ENCODE measurements around the gene GABRG3.

Gene GABRG3

DNA sequence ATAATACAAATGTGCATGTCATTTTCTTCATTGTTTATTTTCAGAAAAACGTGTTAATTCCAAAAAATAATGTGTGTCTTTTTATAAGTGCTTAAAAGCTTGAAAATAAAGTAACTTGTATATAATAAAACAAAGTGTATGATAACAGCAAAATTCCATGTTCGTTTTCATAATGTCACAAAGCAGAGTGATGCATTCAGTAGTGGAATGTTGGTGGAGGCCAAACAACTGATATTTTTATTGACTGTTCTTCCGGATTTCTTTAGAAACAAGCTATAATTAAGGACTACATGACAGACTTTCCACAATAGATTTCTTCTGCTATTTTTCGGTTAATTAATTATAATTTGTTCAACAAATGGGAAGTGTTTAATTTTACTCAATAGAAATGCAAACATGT, 412.7 kb downstream of the GABRG3 start:
- Mint-ChIP-seq H3K36me3 (ENCODE audit: low read depth) (no peaks in the 10 kb centered on the region), H3K9me3 (peaks cover 19% of the 10 kb centered on the region), H3K27ac (no peak overlapping the region), H3K4me1 (ENCODE audit: low read depth) (no peaks in the 10 kb centered on the region), H3K27me3 (ENCODE audit: low read depth) (no peaks in the 10 kb centered on the region), H3K4me3 (no peak overlapping the region)

GRCh38 chr15:27392163-27392562, 421.2 kb downstream of the GABRG3 start:
- H3K4me1 Mint-ChIP-seq (ENCODE audit: low read depth) = no peaks in the 10 kb centered on the region
- H3K9me3 Mint-ChIP-seq = peaks cover 26% of the 10 kb centered on the region
- no peaks in the 10 kb centered on the region for H3K36me3 Mint-ChIP-seq (ENCODE audit: low read depth)
- no peaks in the 10 kb centered on the region for H3K27me3 Mint-ChIP-seq (ENCODE audit: low read depth)
- H3K27ac Mint-ChIP-seq = no peak overlapping the region
- no peak overlapping the region for H3K4me3 Mint-ChIP-seq

GRCh38 chr15:27396521-27396920, 425.5 kb downstream of the GABRG3 start:
- Mint-ChIP-seq H3K4me1 (ENCODE audit: low read depth) (no peaks in the 10 kb centered on the region), H3K4me3 (no peak overlapping the region), H3K27me3 (ENCODE audit: low read depth) (no peaks in the 10 kb centered on the region), H3K27ac (no peak overlapping the region), H3K36me3 (ENCODE audit: low read depth) (no peaks in the 10 kb centered on the region), H3K9me3 (peaks cover 35% of the 10 kb centered on the region)

DNA sequence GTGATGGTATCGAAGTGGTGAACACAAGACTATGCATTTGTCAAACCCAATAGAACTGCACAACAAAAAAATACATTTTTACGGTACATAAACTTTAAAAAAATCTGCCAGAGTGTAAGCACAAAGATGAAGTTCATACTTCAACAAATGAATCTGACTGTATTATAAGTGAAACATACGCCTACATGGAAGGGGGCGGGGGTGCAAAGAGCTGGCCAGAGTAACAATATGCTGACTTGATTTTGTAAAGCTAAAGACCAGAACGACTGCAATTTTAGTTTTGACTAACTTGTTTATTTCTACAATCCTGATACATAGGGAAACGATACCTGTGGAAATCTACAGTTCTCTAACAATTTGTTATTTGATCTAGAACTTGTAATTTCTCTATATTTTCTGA, 426.0 kb downstream of the GABRG3 start:
- Mint-ChIP-seq H3K36me3 (ENCODE audit: low read depth) (no peaks in the 10 kb centered on the region), H3K4me1 (ENCODE audit: low read depth) (no peaks in the 10 kb centered on the region), H3K27ac (no peak overlapping the region), H3K9me3 (peaks cover 38% of the 10 kb centered on the region), H3K4me3 (no peak overlapping the region), H3K27me3 (ENCODE audit: low read depth) (no peaks in the 10 kb centered on the region)

GRCh38 chr15:27398631-27399161, 427.7 kb downstream of the GABRG3 start:
- Mint-ChIP-seq H3K9me3 (peaks cover 36% of the 10 kb centered on the region), H3K4me3 (no peak overlapping the region), H3K27ac (no peak overlapping the region), H3K36me3 (ENCODE audit: low read depth) (no peaks in the 10 kb centered on the region), H3K27me3 (ENCODE audit: low read depth) (no peaks in the 10 kb centered on the region), H3K4me1 (ENCODE audit: low read depth) (no peaks in the 10 kb centered on the region)

- H3K36me3 Mint-ChIP-seq (ENCODE audit: low read depth) = no peaks in the 10 kb centered on the region
- H3K27me3 Mint-ChIP-seq (ENCODE audit: low read depth) = no peaks in the 10 kb centered on the region
- H3K4me1 Mint-ChIP-seq (ENCODE audit: low read depth) = no peaks in the 10 kb centered on the region
- H3K27ac Mint-ChIP-seq = no peak overlapping the region
- H3K4me3 Mint-ChIP-seq = no peak overlapping the region
- H3K9me3 Mint-ChIP-seq = peaks cover 36% of the 10 kb centered on the region
Measured at GRCh38 chr15:27399241-27399640, 428.3 kb downstream of the GABRG3 start.

GRCh38 chr15:27401471-27401870, 430.5 kb downstream of the GABRG3 start:
- Mint-ChIP-seq H3K36me3 (ENCODE audit: low read depth) (no peaks in the 10 kb centered on the region), H3K27ac (no peak overlapping the region), H3K4me3 (no peak overlapping the region), H3K27me3 (ENCODE audit: low read depth) (no peaks in the 10 kb centered on the region), H3K9me3 (peaks cover 45% of the 10 kb centered on the region), H3K4me1 (ENCODE audit: low read depth) (no peaks in the 10 kb centered on the region)

- Mint-ChIP-seq H3K4me1 (ENCODE audit: low read depth) (no peaks in the 10 kb centered on the region), H3K27me3 (ENCODE audit: low read depth) (no peaks in the 10 kb centered on the region), H3K36me3 (ENCODE audit: low read depth) (no peaks in the 10 kb centered on the region), H3K4me3 (no peak overlapping the region), H3K27ac (no peak overlapping the region), H3K9me3 (peaks cover 33% of the 10 kb centered on the region)
Measured at GRCh38 chr15:27408428-27408827, 437.4 kb downstream of the GABRG3 start.

GRCh38 chr15:27410996-27411605, 440.1 kb downstream of the GABRG3 start:
- no peak overlapping the region for H3K4me3 Mint-ChIP-seq
- no peaks in the 10 kb centered on the region for H3K27me3 Mint-ChIP-seq (ENCODE audit: low read depth)
- H3K36me3 Mint-ChIP-seq (ENCODE audit: low read depth) = no peaks in the 10 kb centered on the region
- peaks cover 30% of the 10 kb centered on the region for H3K9me3 Mint-ChIP-seq
- no peak overlapping the region for H3K27ac Mint-ChIP-seq
- H3K4me1 Mint-ChIP-seq (ENCODE audit: low read depth) = no peaks in the 10 kb centered on the region

DNA sequence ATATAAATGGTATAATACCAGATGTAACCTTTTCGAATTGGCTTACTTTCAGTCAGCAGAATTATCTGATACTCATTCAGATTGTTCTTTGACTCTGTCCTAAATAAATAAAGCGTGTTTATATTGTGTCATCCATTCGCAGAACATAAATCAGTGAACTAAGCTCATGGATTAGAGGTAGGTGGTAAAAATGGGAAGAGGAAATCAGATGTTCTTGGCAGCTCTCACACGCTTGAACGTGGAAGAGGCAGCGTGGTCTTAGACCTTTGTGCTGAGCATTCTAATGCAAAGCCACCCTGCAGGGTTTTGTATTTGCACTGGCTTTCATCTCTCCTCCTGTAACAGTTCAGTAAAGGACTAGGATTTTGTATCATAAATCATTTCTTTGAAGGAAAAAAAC, 441.4 kb downstream of the GABRG3 start:
- Mint-ChIP-seq H3K27me3 (ENCODE audit: low read depth) (no peaks in the 10 kb centered on the region), H3K27ac (no peak overlapping the region), H3K4me3 (no peak overlapping the region), H3K4me1 (ENCODE audit: low read depth) (no peaks in the 10 kb centered on the region), H3K36me3 (ENCODE audit: low read depth) (no peaks in the 10 kb centered on the region), H3K9me3 (peaks cover 26% of the 10 kb centered on the region)

- Mint-ChIP-seq H3K4me3 (no peak overlapping the region), H3K9me3 (peaks cover 32% of the 10 kb centered on the region), H3K4me1 (ENCODE audit: low read depth) (no peaks in the 10 kb centered on the region), H3K36me3 (ENCODE audit: low read depth) (no peaks in the 10 kb centered on the region), H3K27me3 (ENCODE audit: low read depth) (no peaks in the 10 kb centered on the region), H3K27ac (no peak overlapping the region)
Measured at GRCh38 chr15:27414168-27414870, 443.3 kb downstream of the GABRG3 start.

DNA sequence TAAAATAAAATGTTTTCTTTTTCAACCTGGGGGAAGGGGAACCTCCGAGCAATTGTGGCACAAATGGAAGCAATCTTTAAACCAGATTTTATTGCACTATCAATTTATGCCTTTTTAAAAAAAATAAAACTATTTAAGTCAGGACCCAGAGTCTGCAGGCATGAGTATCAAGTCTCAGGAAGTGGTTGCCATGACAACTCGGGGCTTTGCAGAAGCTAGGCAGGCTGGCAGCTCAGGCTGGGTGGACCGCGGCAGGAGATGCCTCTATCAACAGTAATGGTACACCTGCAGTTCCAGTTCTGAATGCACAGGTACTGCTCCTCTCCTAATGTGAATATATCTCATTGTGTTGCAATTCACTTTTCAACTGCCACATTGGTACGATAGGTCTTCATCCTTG, 447.7 kb downstream of the GABRG3 start:
- no peaks in the 10 kb centered on the region for H3K27me3 Mint-ChIP-seq (ENCODE audit: low read depth)
- H3K4me1 Mint-ChIP-seq (ENCODE audit: low read depth) = no peaks in the 10 kb centered on the region
- no peaks in the 10 kb centered on the region for H3K36me3 Mint-ChIP-seq (ENCODE audit: low read depth)
- H3K27ac Mint-ChIP-seq = no peak overlapping the region
- H3K9me3 Mint-ChIP-seq = peaks cover 25% of the 10 kb centered on the region
- H3K4me3 Mint-ChIP-seq = no peak overlapping the region

- Mint-ChIP-seq H3K4me3 (no peak overlapping the region), H3K9me3 (peaks cover 16% of the 10 kb centered on the region), H3K36me3 (ENCODE audit: low read depth) (no peaks in the 10 kb centered on the region), H3K27ac (no peak overlapping the region), H3K4me1 (ENCODE audit: low read depth) (no peaks in the 10 kb centered on the region), H3K27me3 (ENCODE audit: low read depth) (no peaks in the 10 kb centered on the region)
Measured at GRCh38 chr15:27422997-27423396, 452.0 kb downstream of the GABRG3 start.

GRCh38 chr15:27426805-27427204, 455.8 kb downstream of the GABRG3 start:
- no peaks in the 10 kb centered on the region for H3K27me3 Mint-ChIP-seq (ENCODE audit: low read depth)
- no peaks in the 10 kb centered on the region for H3K36me3 Mint-ChIP-seq (ENCODE audit: low read depth)
- no peaks in the 10 kb centered on the region for H3K4me1 Mint-ChIP-seq (ENCODE audit: low read depth)
- H3K27ac Mint-ChIP-seq = no peak overlapping the region
- peaks cover 21% of the 10 kb centered on the region for H3K9me3 Mint-ChIP-seq
- H3K4me3 Mint-ChIP-seq = no peak overlapping the region

- Mint-ChIP-seq H3K27ac (no peak overlapping the region), H3K36me3 (ENCODE audit: low read depth) (no peaks in the 10 kb centered on the region), H3K4me1 (ENCODE audit: low read depth) (no peaks in the 10 kb centered on the region), H3K27me3 (ENCODE audit: low read depth) (no peaks in the 10 kb centered on the region), H3K9me3 (peaks cover 22% of the 10 kb centered on the region), H3K4me3 (no peak overlapping the region)
Measured at GRCh38 chr15:27427276-27427675, 456.3 kb downstream of the GABRG3 start.
